Jurkat, Clone E6-1 (cell line): Measurements from ENCODE around the gene OR12D1.

ENCODE experiments used
- DNase-seq: peaks from one replicate; pipeline ENCODE4 v3.0.0-alpha.2; 2011; ENCODE audit warnings: low read depth, low spot score
- H3K4me3 ChIP-seq: 2 replicates; pipeline ENCODE4 v1.5.1; 2011; ENCODE audit warnings: mild to moderate bottlenecking, low read length, control low read depth, moderate library complexity

Gene OR12D1

DNA sequence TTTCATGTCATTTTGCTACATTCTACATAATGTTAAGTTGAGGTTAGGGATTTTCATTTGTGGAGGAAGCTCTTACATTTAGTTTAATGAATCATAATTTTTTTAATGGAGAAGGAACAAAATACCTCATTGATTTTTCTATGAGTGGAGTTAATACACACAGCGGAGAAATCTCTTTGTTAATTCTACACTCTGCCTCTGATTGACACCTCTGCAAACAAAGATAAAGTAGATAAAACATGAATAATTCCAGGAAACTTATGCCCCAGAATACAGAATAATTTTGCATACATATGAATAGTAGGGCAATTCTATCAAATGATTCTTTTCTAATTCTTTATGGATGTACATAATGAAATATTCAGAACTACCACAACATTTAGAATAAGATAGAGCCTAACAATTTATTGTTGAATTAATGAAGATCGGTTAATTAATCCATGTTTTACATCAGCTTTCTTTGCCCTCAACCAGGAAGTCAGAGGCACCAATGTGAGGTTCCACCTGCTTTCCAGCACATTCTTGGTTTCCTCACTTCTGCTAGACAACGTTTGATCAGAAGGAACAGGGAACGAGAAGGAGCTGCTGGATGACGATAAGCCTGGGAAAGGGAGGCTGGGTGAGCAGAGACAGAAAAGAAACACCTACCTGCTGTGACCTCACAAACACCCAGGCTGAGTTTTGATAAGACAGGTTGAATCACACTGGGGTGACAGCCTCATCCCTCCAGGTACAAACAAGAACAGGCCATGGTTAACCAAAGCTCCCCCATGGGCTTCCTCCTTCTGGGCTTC lies 46.5 kb downstream of the OR12D1 start:
- no peak for DNase-seq
- no peak overlapping the region for H3K4me3 ChIP-seq

DNA sequence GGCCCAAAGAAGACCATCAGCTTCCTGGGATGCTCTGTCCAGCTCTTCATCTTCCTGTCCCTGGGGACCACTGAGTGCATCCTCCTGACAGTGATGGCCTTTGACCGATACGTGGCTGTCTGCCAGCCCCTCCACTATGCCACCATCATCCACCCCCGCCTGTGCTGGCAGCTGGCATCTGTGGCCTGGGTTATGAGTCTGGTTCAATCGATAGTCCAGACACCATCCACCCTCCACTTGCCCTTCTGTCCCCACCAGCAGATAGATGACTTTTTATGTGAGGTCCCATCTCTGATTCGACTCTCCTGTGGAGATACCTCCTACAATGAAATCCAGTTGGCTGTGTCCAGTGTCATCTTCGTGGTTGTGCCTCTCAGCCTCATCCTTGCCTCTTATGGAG lies 47.3 kb downstream of the OR12D1 start:
- no peak for DNase-seq
- no peak overlapping the region for H3K4me3 ChIP-seq

- DNase-seq, result no peak
- H3K4me3 ChIP-seq, result no peak overlapping the region
Measured at GRCh38 chr6:29465279-29465678, 50.6 kb downstream of the OR12D1 start.

- DNase-seq, result no peak
- H3K4me3 ChIP-seq, result no peak overlapping the region
Measured at GRCh38 chr6:29465801-29466200, 51.1 kb downstream of the OR12D1 start.

GRCh38 chr6:29466241-29466640 lies 51.5 kb downstream of the OR12D1 start:
- H3K4me3 ChIP-seq, result no peak overlapping the region
- DNase-seq, result no peak
